DND-41 (cell line): ENCODE results near the gene TRIP13.

ENCODE experiments used
- ATAC-seq: fragments of 200-7000 bp; cut with Tn5 transposase; 3 replicates; pipeline ENCODE4 v1.9.1; 2021; ENCODE audit warnings: low read depth; ENCODE audit not compliant: insufficient read depth
- DNase-seq: peaks from one replicate; pipeline ENCODE4 v3.0.0-alpha.2; 2020
- H2AFZ ChIP-seq: 2 replicates; pipeline ENCODE4 v1.6.0; 2012; ENCODE audit warnings: low read depth, low read length
- H3K27ac ChIP-seq: 2 replicates; pipeline ENCODE4 v1.5.1; 2012; ENCODE audit warnings: low read length, inconsistent platforms
- H3K27me3 ChIP-seq: fragments of 200-600 bp; sonication (generic); 2 replicates; pipeline ENCODE4 v1.6.0; 2012; ENCODE audit warnings: low read length, mild to moderate bottlenecking, inconsistent platforms; ENCODE audit not compliant: insufficient read depth, poor library complexity
- H3K36me3 ChIP-seq: 2 replicates; pipeline ENCODE4 v1.5.1; 2012; ENCODE audit warnings: low read length, inconsistent platforms; ENCODE audit not compliant: insufficient read depth
- H3K4me1 ChIP-seq: 2 replicates; pipeline ENCODE4 v1.5.1; 2012; ENCODE audit warnings: mild to moderate bottlenecking, low read length; ENCODE audit not compliant: insufficient read depth
- H3K4me2 ChIP-seq: 2 replicates; pipeline ENCODE4 v1.6.0; 2012; ENCODE audit warnings: mild to moderate bottlenecking, moderate library complexity, low read length, inconsistent platforms; ENCODE audit not compliant: insufficient read depth
- H3K4me3 ChIP-seq, 2 experiments: fragments of 200-600 bp in 1 of 2; shearing (Covaris generic) in 1 of 2; 2 replicates each; pipeline ENCODE4 v1.5.1; 2012 to 2016; ENCODE audit warnings: inconsistent platforms in 2 of 2, low read length in 2 of 2, mild to moderate bottlenecking in 2 of 2, low read depth in 1 of 2, moderate library complexity in 1 of 2
- H3K79me2 ChIP-seq: 2 replicates; pipeline ENCODE4 v1.6.0; 2012; ENCODE audit warnings: low read length, inconsistent platforms; ENCODE audit not compliant: insufficient read depth
- H3K9ac ChIP-seq: 2 replicates; pipeline ENCODE4 v1.6.0; 2012; ENCODE audit warnings: low read depth, mild to moderate bottlenecking, inconsistent platforms, low read length, moderate library complexity
- H3K9me3 ChIP-seq: 2 replicates; pipeline ENCODE4 v1.5.1; 2012; ENCODE audit warnings: low read length, moderate library complexity, mild to moderate bottlenecking, inconsistent platforms; ENCODE audit not compliant: insufficient read depth, severe bottlenecking
- H4K20me1 ChIP-seq: 2 replicates; pipeline ENCODE4 v1.6.0; 2012; ENCODE audit warnings: low read length; ENCODE audit not compliant: insufficient read depth
- EZH2 ChIP-seq: IDR thresholded peaks from 3 replicates; pipeline ENCODE4 v1.6.1; 2012; ENCODE audit warnings: borderline replicate concordance, low read depth, mild to moderate bottlenecking, moderate library complexity, low read length, inconsistent platforms; ENCODE audit not compliant: severe bottlenecking
- TF ChIP-seq, protein P1 (sequence below): IDR thresholded peaks from 2 replicates; pipeline ENCODE4 v1.5.1; 2012; ENCODE audit warnings: borderline replicate concordance, low read length, moderate library complexity, mild to moderate bottlenecking; ENCODE audit not compliant: poor library complexity, severe bottlenecking; ENCODE audit errors: extremely low read depth

The TRIP13 gene

DNA sequence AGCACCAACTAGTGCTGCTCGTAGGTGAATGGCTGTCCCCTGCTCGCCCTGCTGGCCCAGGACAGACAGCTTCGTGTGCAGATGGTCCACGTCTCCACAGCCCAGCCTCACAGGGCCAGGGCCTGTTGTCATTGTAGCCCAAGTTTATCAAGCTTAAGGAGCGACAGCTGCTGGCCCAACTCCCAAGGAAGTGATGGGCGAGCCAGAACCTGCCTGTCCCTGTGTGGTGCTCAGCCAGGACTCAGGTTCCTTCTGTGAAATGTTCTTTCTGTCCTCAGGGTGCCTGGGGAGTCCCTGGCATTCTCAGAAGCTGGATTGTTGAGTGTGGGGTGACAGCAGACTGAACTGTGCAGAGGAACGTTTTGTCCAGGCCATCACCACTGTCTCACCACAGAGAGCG lies 16.4 kb downstream of the TRIP13 start:
- no peaks in the 10 kb centered on the region for H3K27me3 ChIP-seq
- H3K27ac ChIP-seq = no peak overlapping the region
- H2AFZ ChIP-seq = no peak overlapping the region
- H4K20me1 ChIP-seq = peaks cover 7% of the 10 kb centered on the region
- H3K4me3 ChIP-seq = no peak overlapping the region
- peaks cover 96% of the 10 kb centered on the region for H3K36me3 ChIP-seq
- no peaks in the 10 kb centered on the region for H3K4me1 ChIP-seq
- H3K4me2 ChIP-seq = no peak overlapping the region
- no peak for TF ChIP-seq EZH2
- TF ChIP-seq, protein P1, sequence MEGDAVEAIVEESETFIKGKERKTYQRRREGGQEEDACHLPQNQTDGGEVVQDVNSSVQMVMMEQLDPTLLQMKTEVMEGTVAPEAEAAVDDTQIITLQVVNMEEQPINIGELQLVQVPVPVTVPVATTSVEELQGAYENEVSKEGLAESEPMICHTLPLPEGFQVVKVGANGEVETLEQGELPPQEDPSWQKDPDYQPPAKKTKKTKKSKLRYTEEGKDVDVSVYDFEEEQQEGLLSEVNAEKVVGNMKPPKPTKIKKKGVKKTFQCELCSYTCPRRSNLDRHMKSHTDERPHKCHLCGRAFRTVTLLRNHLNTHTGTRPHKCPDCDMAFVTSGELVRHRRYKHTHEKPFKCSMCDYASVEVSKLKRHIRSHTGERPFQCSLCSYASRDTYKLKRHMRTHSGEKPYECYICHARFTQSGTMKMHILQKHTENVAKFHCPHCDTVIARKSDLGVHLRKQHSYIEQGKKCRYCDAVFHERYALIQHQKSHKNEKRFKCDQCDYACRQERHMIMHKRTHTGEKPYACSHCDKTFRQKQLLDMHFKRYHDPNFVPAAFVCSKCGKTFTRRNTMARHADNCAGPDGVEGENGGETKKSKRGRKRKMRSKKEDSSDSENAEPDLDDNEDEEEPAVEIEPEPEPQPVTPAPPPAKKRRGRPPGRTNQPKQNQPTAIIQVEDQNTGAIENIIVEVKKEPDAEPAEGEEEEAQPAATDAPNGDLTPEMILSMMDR = no peak
- H3K9ac ChIP-seq = no peak overlapping the region
- DNase-seq (no peak), ATAC-seq (no peak)
- H3K9me3 ChIP-seq = no peaks in the 10 kb centered on the region
- H3K79me2 ChIP-seq = no peaks in the 10 kb centered on the region

DNA sequence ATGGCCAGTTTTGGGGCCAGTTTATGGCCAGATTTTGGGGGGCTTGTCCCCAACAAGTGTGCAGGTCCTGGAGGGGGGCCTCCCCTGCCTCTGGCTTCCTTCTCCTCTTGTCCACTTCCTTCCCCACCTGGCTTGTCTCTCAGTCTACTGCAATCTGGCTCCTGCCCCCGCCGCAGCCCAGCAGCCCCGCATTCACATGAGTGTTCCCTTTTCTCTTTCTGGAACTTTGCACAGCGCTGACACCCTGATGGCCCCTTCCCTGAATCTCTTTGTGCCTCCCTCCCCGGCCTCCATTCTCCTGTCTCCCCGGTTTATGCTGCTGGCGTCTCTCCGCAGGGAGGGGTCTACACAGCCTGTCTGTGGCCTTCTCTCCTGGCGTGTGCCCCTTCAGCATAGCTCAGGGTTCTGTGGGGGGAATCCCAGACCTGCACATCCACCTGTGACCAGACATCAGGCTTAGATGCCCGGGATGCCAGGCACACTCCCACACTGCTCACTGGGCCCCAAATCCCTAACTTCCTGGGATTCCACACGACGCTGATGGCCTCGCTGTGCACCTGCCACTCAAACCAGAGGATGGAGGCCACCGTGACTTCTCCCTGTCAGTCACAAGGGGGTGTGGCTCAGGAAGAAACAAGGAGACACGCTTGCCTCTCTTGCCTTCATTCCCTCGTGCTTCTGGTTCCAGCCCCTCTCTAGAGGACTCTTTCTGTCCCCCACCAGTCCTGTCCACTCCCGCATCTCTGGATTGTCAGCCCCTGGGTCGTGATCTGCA lies 17.5 kb downstream of the TRIP13 start:
- Histone ChIP-seq H3K27ac (no peak overlapping the region), H3K4me3 (no peak overlapping the region), H3K4me1 (no peaks in the 10 kb centered on the region), H4K20me1 (peaks cover 14% of the 10 kb centered on the region), H3K9me3 (no peaks in the 10 kb centered on the region), H3K9ac (no peak overlapping the region), H3K36me3 (peaks cover 96% of the 10 kb centered on the region), H3K79me2 (no peaks in the 10 kb centered on the region), H2AFZ (no peak overlapping the region), H3K27me3 (no peaks in the 10 kb centered on the region), H3K4me2 (no peak overlapping the region)
- TF ChIP-seq, protein P1 = no peak
- TF ChIP-seq EZH2 = no peak
- ATAC-seq = no peak; the same call in 2 of the 3 replicates
- DNase-seq = no peak

DNA sequence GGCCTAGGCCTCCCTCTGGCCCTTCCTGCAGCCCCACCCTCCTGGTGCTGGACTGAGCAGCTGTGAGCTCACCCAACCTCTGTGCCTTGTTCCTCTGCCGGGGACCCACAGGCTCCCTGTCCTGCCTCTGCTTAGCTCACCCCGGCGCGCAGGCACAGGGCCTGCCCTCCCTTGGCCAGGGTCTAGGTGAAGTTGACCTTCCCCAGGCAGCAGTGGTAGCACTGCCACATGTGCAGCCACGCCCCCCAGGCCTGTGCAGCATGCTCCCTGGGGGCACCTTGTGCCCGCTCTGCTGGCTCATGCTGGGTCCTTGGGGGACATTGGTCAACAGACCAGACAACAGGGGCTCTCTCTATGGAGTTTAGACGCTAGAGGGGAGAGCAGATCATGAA lies 18.1 kb downstream of the TRIP13 start:
- TF ChIP-seq, protein P1 = no peak
- no peak for TF ChIP-seq EZH2
- Histone ChIP-seq H3K4me2 (no peak overlapping the region), H3K9me3 (no peaks in the 10 kb centered on the region), H2AFZ (no peak overlapping the region), H3K9ac (no peak overlapping the region), H4K20me1 (peaks cover 14% of the 10 kb centered on the region), H3K27ac (no peak overlapping the region), H3K4me3 (no peak overlapping the region), H3K79me2 (no peaks in the 10 kb centered on the region), H3K4me1 (no peaks in the 10 kb centered on the region), H3K36me3 (peaks cover 96% of the 10 kb centered on the region), H3K27me3 (no peaks in the 10 kb centered on the region)
- no peak for DNase-seq
- ATAC-seq = peak; percentile 25; the same call in 1 of the 3 replicates
